ENCODE results near the gene KCNJ15. TPM values are rescaled to one million over a fixed set of nuclear protein-coding genes. Genes with fewer than 3 reads are reported as not detected.

Gene KCNJ15
- total and polyA plus RNA-seq, 2 experiments from 2014 or later = 1.2 to 2.1 TPM

GRCh38 chr21:38299671-38300070 is 42.9 kb downstream of the KCNJ15 start:
- H4K20me1 ChIP-seq (ENCODE audit: insufficient read depth) = no peaks in the 10 kb centered on the region
- 94 to 98% methylated on average over 8 of the region's 8 CpGs for WGBS, 2 experiments (ENCODE audit: low coverage in 1 of 2, low lambda C conversion rate in 2 of 2, missing lambda C conversion rate in 2 of 2)
- H3K9me3 ChIP-seq (ENCODE audit: low read depth) = no peaks in the 10 kb centered on the region
- no peaks in the 10 kb centered on the region for H3K36me3 ChIP-seq (ENCODE audit: low read depth)
- H3K27ac ChIP-seq = no peak overlapping the region
- no peak overlapping the region for H3K4me3 ChIP-seq
- no peaks in the 10 kb centered on the region for H3K9me2 ChIP-seq (ENCODE audit: insufficient read depth)
- no peaks in the 10 kb centered on the region for H3K27me3 ChIP-seq (replicated peaks; ENCODE audit: insufficient read depth)
- TF ChIP-seq EZH2phosphoT487 (IDR thresholded peaks at IDR 0.05; ENCODE audit: insufficient read depth, low read depth) (no peak), EZH2 (IDR thresholded peaks at IDR 0.05; ENCODE audit: insufficient read depth, poor library complexity, severe bottlenecking) (no peak)
- no peak overlapping the region for H3K9ac ChIP-seq
- in situ Hi-C loops (cut with MboI) = no loop called here
- H3K4me2 ChIP-seq (ENCODE audit: unreplicated experiment) = no peak overlapping the region
- peaks cover 44% of the 10 kb centered on the region for H3K4me1 ChIP-seq (ENCODE audit: insufficient read depth)
- H2AFZ ChIP-seq = no peak overlapping the region
- DNase-seq = no peak
- no peaks in the 10 kb centered on the region for H3K79me2 ChIP-seq (ENCODE audit: insufficient read depth)
- peaks cover 33% of the 10 kb centered on the region for H3F3A ChIP-seq (ENCODE audit: insufficient read depth)

DNA sequence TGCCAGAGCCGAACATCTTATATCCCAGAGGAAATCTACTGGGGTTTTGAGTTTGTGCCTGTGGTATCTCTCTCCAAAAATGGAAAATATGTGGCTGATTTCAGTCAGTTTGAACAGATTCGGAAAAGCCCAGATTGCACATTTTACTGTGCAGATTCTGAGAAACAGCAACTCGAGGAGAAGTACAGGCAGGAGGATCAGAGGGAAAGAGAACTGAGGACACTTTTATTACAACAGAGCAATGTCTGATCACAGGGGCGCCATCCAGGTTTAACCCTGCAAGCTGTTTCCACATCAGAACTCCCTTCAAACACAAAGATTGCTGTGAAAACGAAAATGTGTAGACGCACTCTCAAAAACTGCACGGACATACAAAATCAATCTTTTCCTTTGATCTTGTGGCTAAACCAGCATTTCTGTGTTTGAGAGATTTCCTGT is 43.4 kb downstream of the KCNJ15 start:
- no peak overlapping the region for H3K4me2 ChIP-seq (ENCODE audit: unreplicated experiment)
- no peak for DNase-seq
- whole genome bisulfite sequencing, 2 experiments (ENCODE audit: low coverage in 1 of 2, low lambda C conversion rate in 2 of 2, missing lambda C conversion rate in 2 of 2) = 89 to 95% methylated on average over 7 of the region's 7 CpGs
- H4K20me1 ChIP-seq (ENCODE audit: insufficient read depth) = no peaks in the 10 kb centered on the region
- H3K79me2 ChIP-seq (ENCODE audit: insufficient read depth) = no peaks in the 10 kb centered on the region
- in situ Hi-C loops (cut with MboI) = no loop called here
- peaks cover 41% of the 10 kb centered on the region for H3K4me1 ChIP-seq (ENCODE audit: insufficient read depth)
- peaks cover 33% of the 10 kb centered on the region for H3F3A ChIP-seq (ENCODE audit: insufficient read depth)
- no peak overlapping the region for H3K9ac ChIP-seq
- H3K9me2 ChIP-seq (ENCODE audit: insufficient read depth) = no peaks in the 10 kb centered on the region
- H3K4me3 ChIP-seq = no peak overlapping the region
- no peaks in the 10 kb centered on the region for H3K27me3 ChIP-seq (replicated peaks; ENCODE audit: insufficient read depth)
- TF ChIP-seq EZH2phosphoT487 (IDR thresholded peaks at IDR 0.05; ENCODE audit: insufficient read depth, low read depth) (no peak), EZH2 (IDR thresholded peaks at IDR 0.05; ENCODE audit: insufficient read depth, poor library complexity, severe bottlenecking) (no peak)
- no peaks in the 10 kb centered on the region for H3K36me3 ChIP-seq (ENCODE audit: low read depth)
- H2AFZ ChIP-seq = no peak overlapping the region
- no peaks in the 10 kb centered on the region for H3K9me3 ChIP-seq (ENCODE audit: low read depth)
- H3K27ac ChIP-seq = no peak overlapping the region

- Histone ChIP-seq H3K36me3 (ENCODE audit: low read depth) (no peaks in the 10 kb centered on the region), H2AFZ (no peak overlapping the region), H3K9ac (no peak overlapping the region), H3K27me3 (replicated peaks; ENCODE audit: insufficient read depth) (no peaks in the 10 kb centered on the region), H3K27ac (no peak overlapping the region), H3K9me2 (ENCODE audit: insufficient read depth) (no peaks in the 10 kb centered on the region), H3K9me3 (ENCODE audit: low read depth) (no peaks in the 10 kb centered on the region), H3F3A (ENCODE audit: insufficient read depth) (peaks cover 40% of the 10 kb centered on the region), H4K20me1 (ENCODE audit: insufficient read depth) (no peaks in the 10 kb centered on the region), H3K4me1 (ENCODE audit: insufficient read depth) (peaks cover 37% of the 10 kb centered on the region), H3K79me2 (ENCODE audit: insufficient read depth) (no peaks in the 10 kb centered on the region), H3K4me2 (ENCODE audit: unreplicated experiment) (no peak overlapping the region), H3K4me3 (no peak overlapping the region)
- TF ChIP-seq EZH2 (IDR thresholded peaks at IDR 0.05; ENCODE audit: insufficient read depth, poor library complexity, severe bottlenecking) (no peak), EZH2phosphoT487 (IDR thresholded peaks at IDR 0.05; ENCODE audit: insufficient read depth, low read depth) (no peak)
- 97% methylated on average over 15 of the region's 15 CpGs for WGBS, 2 experiments (ENCODE audit: low coverage in 1 of 2, low lambda C conversion rate in 2 of 2, missing lambda C conversion rate in 2 of 2)
- no peak for DNase-seq
- in situ Hi-C loops (cut with MboI) = no loop called here
Observed at GRCh38 chr21:38301321-38302214, 44.8 kb downstream of the KCNJ15 start.

GRCh38 chr21:38303300-38303699 is 46.5 kb downstream of the KCNJ15 start:
- 0 to 1% methylated on average over 3 of the region's 3 CpGs for WGBS, 2 experiments (ENCODE audit: low coverage in 1 of 2, low lambda C conversion rate in 2 of 2, missing lambda C conversion rate in 2 of 2)

More at GRCh38 chr21:38303300-38303699, 46.5 kb downstream of the KCNJ15 start:
- peak overlapping the region; percentile 51 for H3K4me2 ChIP-seq (ENCODE audit: unreplicated experiment)
- peak; percentile 98 for DNase-seq
- TF ChIP-seq EZH2 (IDR thresholded peaks at IDR 0.05; ENCODE audit: insufficient read depth, poor library complexity, severe bottlenecking) (no peak), EZH2phosphoT487 (IDR thresholded peaks at IDR 0.05; ENCODE audit: insufficient read depth, low read depth) (no peak)
- H3K4me1 ChIP-seq (ENCODE audit: insufficient read depth) = peaks cover 38% of the 10 kb centered on the region
- no peaks in the 10 kb centered on the region for H3K79me2 ChIP-seq (ENCODE audit: insufficient read depth)
- H3K27me3 ChIP-seq (replicated peaks; ENCODE audit: insufficient read depth) = no peaks in the 10 kb centered on the region
- in situ Hi-C loops (cut with MboI) = no loop called here
- no peaks in the 10 kb centered on the region for H3K9me3 ChIP-seq (ENCODE audit: low read depth)
- H3K27ac ChIP-seq = peak overlapping the region; percentile 86
- 0 out of 2 replicates have a peak overlapping the region, but pooled peaks have one; percentile 2 for H3K4me3 ChIP-seq
- H2AFZ ChIP-seq = no peak overlapping the region
- peaks cover 40% of the 10 kb centered on the region for H3F3A ChIP-seq (ENCODE audit: insufficient read depth)
- peak overlapping the region; percentile 54 for H3K9ac ChIP-seq
- H3K9me2 ChIP-seq (ENCODE audit: insufficient read depth) = no peaks in the 10 kb centered on the region
- H4K20me1 ChIP-seq (ENCODE audit: insufficient read depth) = no peaks in the 10 kb centered on the region
- H3K36me3 ChIP-seq (ENCODE audit: low read depth) = no peaks in the 10 kb centered on the region
